DND-41 (cell line): Measurements from ENCODE around the gene RNF182.

Source experiments
- ATAC-seq: fragments of 200-7000 bp; cut with Tn5 transposase; 3 replicates; pipeline ENCODE4 v1.9.1; 2021; ENCODE audit warnings: low read depth; ENCODE audit not compliant: insufficient read depth
- DNase-seq: peaks from one replicate; pipeline ENCODE4 v3.0.0-alpha.2; 2020
- H2AFZ ChIP-seq: 2 replicates; pipeline ENCODE4 v1.6.0; 2012; ENCODE audit warnings: low read depth, low read length
- H3K27ac ChIP-seq: 2 replicates; pipeline ENCODE4 v1.5.1; 2012; ENCODE audit warnings: low read length, inconsistent platforms
- H3K27me3 ChIP-seq: fragments of 200-600 bp; sonication (generic); 2 replicates; pipeline ENCODE4 v1.6.0; 2012; ENCODE audit warnings: low read length, mild to moderate bottlenecking, inconsistent platforms; ENCODE audit not compliant: insufficient read depth, poor library complexity
- H3K36me3 ChIP-seq: 2 replicates; pipeline ENCODE4 v1.5.1; 2012; ENCODE audit warnings: low read length, inconsistent platforms; ENCODE audit not compliant: insufficient read depth
- H3K4me1 ChIP-seq: 2 replicates; pipeline ENCODE4 v1.5.1; 2012; ENCODE audit warnings: mild to moderate bottlenecking, low read length; ENCODE audit not compliant: insufficient read depth
- H3K4me2 ChIP-seq: 2 replicates; pipeline ENCODE4 v1.6.0; 2012; ENCODE audit warnings: mild to moderate bottlenecking, moderate library complexity, low read length, inconsistent platforms; ENCODE audit not compliant: insufficient read depth
- H3K4me3 ChIP-seq, 2 experiments: fragments of 200-600 bp in 1 of 2; shearing (Covaris generic) in 1 of 2; 2 replicates each; pipeline ENCODE4 v1.5.1; 2012 to 2016; ENCODE audit warnings: inconsistent platforms in 2 of 2, low read length in 2 of 2, mild to moderate bottlenecking in 2 of 2, low read depth in 1 of 2, moderate library complexity in 1 of 2
- H3K79me2 ChIP-seq: 2 replicates; pipeline ENCODE4 v1.6.0; 2012; ENCODE audit warnings: low read length, inconsistent platforms; ENCODE audit not compliant: insufficient read depth
- H3K9ac ChIP-seq: 2 replicates; pipeline ENCODE4 v1.6.0; 2012; ENCODE audit warnings: low read depth, mild to moderate bottlenecking, inconsistent platforms, low read length, moderate library complexity
- H3K9me3 ChIP-seq: 2 replicates; pipeline ENCODE4 v1.5.1; 2012; ENCODE audit warnings: low read length, moderate library complexity, mild to moderate bottlenecking, inconsistent platforms; ENCODE audit not compliant: insufficient read depth, severe bottlenecking
- H4K20me1 ChIP-seq: 2 replicates; pipeline ENCODE4 v1.6.0; 2012; ENCODE audit warnings: low read length; ENCODE audit not compliant: insufficient read depth
- CTCF ChIP-seq: IDR thresholded peaks from 2 replicates; pipeline ENCODE4 v1.5.1; 2012; ENCODE audit warnings: borderline replicate concordance, low read length, moderate library complexity, mild to moderate bottlenecking; ENCODE audit not compliant: poor library complexity, severe bottlenecking; ENCODE audit errors: extremely low read depth
- EZH2 ChIP-seq: IDR thresholded peaks from 3 replicates; pipeline ENCODE4 v1.6.1; 2012; ENCODE audit warnings: borderline replicate concordance, low read depth, mild to moderate bottlenecking, moderate library complexity, low read length, inconsistent platforms; ENCODE audit not compliant: severe bottlenecking

The RNF182 gene

GRCh38 chr6:13910443-13910842 lies 14.3 kb upstream of the RNF182 start:
- Histone ChIP-seq H3K9me3 (no peaks in the 10 kb centered on the region), H3K9ac (no peak overlapping the region), H3K27me3 (peaks cover 4% of the 10 kb centered on the region), H3K36me3 (no peaks in the 10 kb centered on the region), H4K20me1 (no peaks in the 10 kb centered on the region), H3K4me3 (no peak overlapping the region), H2AFZ (no peak overlapping the region), H3K27ac (no peak overlapping the region), H3K4me1 (peaks cover 4% of the 10 kb centered on the region; the same call in 1 of the 2 replicates), H3K4me2 (no peak overlapping the region), H3K79me2 (no peaks in the 10 kb centered on the region)
- TF ChIP-seq CTCF = no peak
- TF ChIP-seq EZH2 = no peak
- no peak for ATAC-seq
- no peak for DNase-seq

GRCh38 chr6:13911337-13911736 lies 13.4 kb upstream of the RNF182 start:
- H3K27me3 ChIP-seq = peaks cover 4% of the 10 kb centered on the region
- peaks cover 4% of the 10 kb centered on the region; the same call in 1 of the 2 replicates for H3K4me1 ChIP-seq
- no peak for ATAC-seq
- no peak for TF ChIP-seq CTCF
- TF ChIP-seq EZH2 = no peak
- H3K79me2 ChIP-seq = no peaks in the 10 kb centered on the region
- no peak overlapping the region for H3K9ac ChIP-seq
- no peak overlapping the region for H3K4me3 ChIP-seq
- H3K4me2 ChIP-seq = no peak overlapping the region
- H3K9me3 ChIP-seq = no peaks in the 10 kb centered on the region
- no peaks in the 10 kb centered on the region for H4K20me1 ChIP-seq
- no peak overlapping the region for H3K27ac ChIP-seq
- no peaks in the 10 kb centered on the region for H3K36me3 ChIP-seq
- no peak overlapping the region for H2AFZ ChIP-seq
- no peak for DNase-seq

GRCh38 chr6:13913226-13914001 lies 11.3 kb upstream of the RNF182 start:
- ATAC-seq (no peak), DNase-seq (no peak)
- no peaks in the 10 kb centered on the region for H4K20me1 ChIP-seq
- H3K27ac ChIP-seq = no peak overlapping the region
- H3K36me3 ChIP-seq = no peaks in the 10 kb centered on the region
- H3K4me2 ChIP-seq = no peak overlapping the region
- no peaks in the 10 kb centered on the region for H3K79me2 ChIP-seq
- H3K4me1 ChIP-seq = peaks cover 4% of the 10 kb centered on the region; the same call in 1 of the 2 replicates
- H3K4me3 ChIP-seq = no peak overlapping the region
- no peak for TF ChIP-seq CTCF
- no peaks in the 10 kb centered on the region for H3K9me3 ChIP-seq
- H2AFZ ChIP-seq = no peak overlapping the region
- H3K9ac ChIP-seq = no peak overlapping the region
- peaks cover 9% of the 10 kb centered on the region for H3K27me3 ChIP-seq

GRCh38 chr6:13914351-13914750 lies 10.4 kb upstream of the RNF182 start:
- Histone ChIP-seq H3K79me2 (no peaks in the 10 kb centered on the region), H3K36me3 (no peaks in the 10 kb centered on the region), H2AFZ (no peak overlapping the region), H3K27ac (no peak overlapping the region), H3K9ac (no peak overlapping the region), H3K4me3 (no peak overlapping the region), H3K27me3 (peaks cover 13% of the 10 kb centered on the region), H3K4me1 (peaks cover under 1% of the 10 kb centered on the region; the same call in 1 of the 2 replicates), H4K20me1 (no peaks in the 10 kb centered on the region), H3K4me2 (no peak overlapping the region), H3K9me3 (no peaks in the 10 kb centered on the region)
- no peak for TF ChIP-seq EZH2
- TF ChIP-seq CTCF = no peak
- no peak for DNase-seq
- ATAC-seq = no peak
